H1 (cell line): ENCODE measurements around the gene VMP1. TPM values are rescaled to one million over a fixed set of nuclear protein-coding genes. Genes with fewer than 3 reads are reported as not detected.
"Not testable (repeated sequence)": the region's sequence is repeated elsewhere in the genome, so short reads cannot be mapped to it uniquely, and the experiment has no call there.

Experiments used
- CTCF ChIA-PET: fragments of 300-600 bp; sonication (Branson Sonifier 250); formaldehyde crosslinking; loops from one replicate; lab custom pipeline; 2021; ENCODE audit not compliant: partially characterized antibody; lab: Charles Lee
- POLR2A ChIA-PET: fragments of 300-600 bp; sonication (Branson Sonifier 250); formaldehyde crosslinking; loops from one replicate; lab custom pipeline; 2021; ENCODE audit warnings: inconsistent platforms; ENCODE audit not compliant: partially characterized antibody; lab: Charles Lee
- DNase-seq, 2 experiments: peaks; one replicate each; pipeline versions ENCODE4 v3.0.0 to v3.0.0-alpha.2; 2010 to 2022; ENCODE audit warnings: low spot score in 2 of 2, low read depth in 1 of 2, mixed read lengths in 1 of 2
- FAIRE-seq: peaks from 2 replicates; lab custom pipeline; 2011; peaks lifted over from hg19 to GRCh38; lab: Jason Lieb, UNC
- H2AFZ ChIP-seq: 2 replicates; pipeline ENCODE4 v1.8.1; 2012; ENCODE audit warnings: low read length, inconsistent platforms
- H2AK5ac ChIP-seq: 2 replicates; pipeline ENCODE4 v1.6.1; 2013; ENCODE audit warnings: low read depth, low read length
- H2BK120ac ChIP-seq: replicated peaks from 2 replicates; pipeline ENCODE3; 2013; ENCODE audit warnings: low read depth, low read length, inconsistent platforms
- H2BK12ac ChIP-seq: 2 replicates; pipeline ENCODE4 v1.6.1; 2013; ENCODE audit warnings: low read depth, low read length
- H2BK15ac ChIP-seq: 2 replicates; pipeline ENCODE4 v1.6.1; 2013; ENCODE audit warnings: low read length
- H2BK20ac ChIP-seq: 2 replicates; pipeline ENCODE4 v1.6.1; 2013; ENCODE audit warnings: low read length
- H2BK5ac ChIP-seq: 2 replicates; pipeline ENCODE4 v1.6.1; 2013; ENCODE audit warnings: low read depth, low read length
- H3K14ac ChIP-seq: 2 replicates; pipeline ENCODE4 v1.6.1; 2013; ENCODE audit warnings: inconsistent platforms; ENCODE audit not compliant: insufficient read length
- H3K18ac ChIP-seq: 2 replicates; pipeline ENCODE4 v1.6.1; 2013; ENCODE audit warnings: low read length; ENCODE audit errors: extremely low read depth
- H3K23ac ChIP-seq: 2 replicates; pipeline ENCODE4 v1.6.1; 2013; ENCODE audit warnings: inconsistent platforms; ENCODE audit not compliant: insufficient read length
- H3K23me2 ChIP-seq: 2 replicates; pipeline ENCODE4 v1.6.1; 2013; ENCODE audit warnings: low read depth, low read length
- H3K27ac ChIP-seq: 2 replicates; pipeline ENCODE4 v1.6.1; 2011; ENCODE audit warnings: low read depth, low read length, inconsistent platforms
- H3K27me3 ChIP-seq, 4 experiments: replicated peaks in 1 of 4; 1 replicate in 1 of 4; 2 replicates in 3 of 4; pipeline versions ENCODE4 v1.6.1 to v1.8.1; 2011 to 2013; ENCODE audit warnings: low read length in 3 of 4, mild to moderate bottlenecking in 3 of 4, inconsistent platforms in 2 of 4, mixed read lengths in 2 of 4, moderate library complexity in 1 of 4; ENCODE audit not compliant: control insufficient read depth in 3 of 4, insufficient read depth in 3 of 4; ENCODE audit errors: extremely low read depth in 1 of 4
- H3K36me3 ChIP-seq, 4 experiments: 2 replicates each; pipeline versions ENCODE4 v1.6.1 to v1.8.1; 2011 to 2013; ENCODE audit warnings: mild to moderate bottlenecking in 4 of 4, low read length in 3 of 4, moderate library complexity in 2 of 4, control low read depth in 1 of 4, inconsistent platforms in 1 of 4; ENCODE audit not compliant: insufficient read depth in 4 of 4, control insufficient read depth in 2 of 4
- H3K4ac ChIP-seq: replicated peaks from 2 replicates; pipeline ENCODE3; 2013; ENCODE audit warnings: low read length, low read depth, mixed read lengths, inconsistent platforms; ENCODE audit not compliant: insufficient read length
- H3K4me1 ChIP-seq, 4 experiments: replicated peaks in 1 of 4; 1 replicate in 1 of 4; 2 replicates in 3 of 4; pipeline versions ENCODE4 v1.6.1 to v1.8.1; 2011 to 2013; ENCODE audit warnings: low read length in 3 of 4, inconsistent platforms in 2 of 4, mixed read lengths in 1 of 4; ENCODE audit not compliant: insufficient read depth in 4 of 4, control insufficient read depth in 3 of 4
- H3K4me2 ChIP-seq, 2 experiments: 2 replicates each; pipeline versions ENCODE4 v1.6.1 to v1.8.1; 2011 to 2013; ENCODE audit warnings: low read depth in 2 of 2, low read length in 2 of 2, control low read depth in 1 of 2, inconsistent platforms in 1 of 2, mild to moderate bottlenecking in 1 of 2; ENCODE audit not compliant: insufficient read depth in 1 of 2
- H3K4me3 ChIP-seq, 4 experiments: fragments of 200-600, 300-600 bp in 1 of 4; sonication (generic), shearing (Covaris generic), sonication (Bioruptor Twin) in 1 of 4; 2 replicates each; pipeline versions ENCODE4 v1.5.1 to v1.8.1; 2011 to 2016; ENCODE audit warnings: low read length in 4 of 4, low read depth in 3 of 4, control low read depth in 2 of 4, inconsistent platforms in 2 of 4, mild to moderate bottlenecking in 2 of 4, mixed read lengths in 1 of 4, moderate library complexity in 1 of 4; ENCODE audit not compliant: insufficient read depth in 2 of 4; ENCODE audit errors: extremely low read depth in 1 of 4
- H3K56ac ChIP-seq: replicated peaks from 2 replicates; pipeline ENCODE3; 2013; ENCODE audit warnings: low read depth, mild to moderate bottlenecking, mixed read lengths, low read length, inconsistent platforms; ENCODE audit not compliant: insufficient read length
- H3K79me1 ChIP-seq: 2 replicates; pipeline ENCODE4 v1.6.1; 2013; ENCODE audit warnings: low read depth, low read length, control low read depth
- H3K79me2 ChIP-seq, 2 experiments: 2 replicates each; pipeline versions ENCODE4 v1.6.1 to v1.8.1; 2012 to 2013; ENCODE audit warnings: low read length in 2 of 2, mild to moderate bottlenecking in 2 of 2, inconsistent platforms in 1 of 2; ENCODE audit not compliant: insufficient read depth in 2 of 2, control insufficient read depth in 1 of 2
- H3K9ac ChIP-seq, 4 experiments: replicated peaks in 1 of 4; 1 replicate in 1 of 4; 2 replicates in 3 of 4; pipeline versions ENCODE4 v1.6.1 to v1.8.1; 2011 to 2013; ENCODE audit warnings: low read depth in 3 of 4, low read length in 3 of 4, control low read depth in 2 of 4, mild to moderate bottlenecking in 2 of 4, moderate library complexity in 2 of 4, inconsistent platforms in 1 of 4; ENCODE audit errors: extremely low read depth in 1 of 4
- H3K9me3 ChIP-seq, 2 experiments: 2 replicates each; pipeline versions ENCODE4 v1.6.1 to v1.8.1; 2012 to 2013; ENCODE audit warnings: mild to moderate bottlenecking in 2 of 2, moderate library complexity in 2 of 2, control low read depth in 1 of 2, inconsistent platforms in 1 of 2, low read depth in 1 of 2, low read length in 1 of 2, mixed read lengths in 1 of 2; ENCODE audit not compliant: insufficient read depth in 2 of 2
- H4K20me1 ChIP-seq, 2 experiments: replicated peaks in 1 of 2; 2 replicates each; pipeline versions ENCODE3 to v1.8.1; 2011 to 2013; ENCODE audit warnings: inconsistent platforms in 2 of 2, low read length in 2 of 2, mild to moderate bottlenecking in 1 of 2; ENCODE audit not compliant: insufficient read depth in 2 of 2, control insufficient read depth in 1 of 2
- H4K5ac ChIP-seq: 2 replicates; pipeline ENCODE4 v1.6.1; 2013; ENCODE audit warnings: low read length, low read depth, mixed read lengths, inconsistent platforms; ENCODE audit not compliant: insufficient read length
- H4K8ac ChIP-seq: 2 replicates; pipeline ENCODE4 v1.8.0; 2013; ENCODE audit warnings: mild to moderate bottlenecking, moderate library complexity, low read length, inconsistent platforms; ENCODE audit not compliant: insufficient read depth; ENCODE audit errors: extremely low read depth
- H4K91ac ChIP-seq: replicated peaks from 2 replicates; pipeline ENCODE3; 2013; ENCODE audit warnings: low read length, mixed read lengths, inconsistent platforms; ENCODE audit not compliant: insufficient read length
- WGBS, 2 experiments: shearing (Covaris generic) in 1 of 2; methylation state at CpG; one replicate each; pipeline versions ENCODE4 v1.1.6 to v1.1.7; 2013 to 2015; ENCODE audit warnings: low lambda C conversion rate in 2 of 2, mixed read lengths in 2 of 2, inconsistent platforms in 1 of 2, low coverage in 1 of 2, missing lambda C conversion rate in 1 of 2; ENCODE audit not compliant: insufficient replicate concordance in 2 of 2, insufficient coverage in 1 of 2, insufficient read length in 1 of 2; ENCODE audit errors: extremely low coverage in 1 of 2, missing lambda C conversion rate in 1 of 2; 5-methylcytosine and 5-hydroxymethylcytosine counted together
- polyA plus RNA-seq, 7 experiments: library from polyadenylated mRNA; depleted of rRNA in 3 of 7; stranded (reverse) in 5 of 7; unstranded in 2 of 7; fragments of >200 nt in 5 of 7; fragments of 200-250 nt in 2 of 7; gene quantifications; 1 replicate in 5 of 7; 2 replicates in 1 of 7; 4 replicates in 1 of 7; pipeline versions ENCODE4 v1.2.1 to v1.2.3, GENCODE V29; 2011 to 2013; ENCODE audit warnings: missing spikeins in 2 of 7, mixed read lengths in 2 of 7
- total RNA-seq: library from RNA; stranded (reverse); fragmentation: NEBNext Ultra II Directional; extraction: Animal tissue kit (Norgen Biotek cat#: 25700); gene quantifications from 2 replicates; pipeline ENCODE4 v1.2.1, GENCODE V29; 2021

VMP1 gene
- total and polyA plus RNA-seq, 2 of the 8 experiments (the other 6 are each of a cell fraction or from before 2014, with no cell fraction given), result 45.0 to 92.7 TPM

GRCh38 chr17:59828819-59829216, 121.4 kb downstream of the VMP1 start:
- H3K23ac ChIP-seq, H2BK15ac ChIP-seq, H2BK12ac ChIP-seq, H2AK5ac ChIP-seq, H3K4ac ChIP-seq, H3K4me2 ChIP-seq, H3K4me3 ChIP-seq, H3K36me3 ChIP-seq, H4K5ac ChIP-seq, H3K23me2 ChIP-seq, H2BK20ac ChIP-seq, H3K9me3 ChIP-seq, H3K14ac ChIP-seq, H3K27ac ChIP-seq, H3K56ac ChIP-seq, H3K79me2 ChIP-seq, H4K91ac ChIP-seq, FAIRE-seq, H2BK120ac ChIP-seq, H3K18ac ChIP-seq, H3K27me3 ChIP-seq, H2AFZ ChIP-seq, H3K9ac ChIP-seq, H3K79me1 ChIP-seq, DNase-seq, H2BK5ac ChIP-seq, H4K8ac ChIP-seq, H4K20me1 ChIP-seq: not testable (repeated sequence)
- 87% methylated on average over 7 of the region's 7 CpGs; no CpG with 5 or more reads in 1 of the 2 experiments for WGBS, 2 experiments
- peaks cover 2 to 11% (median 10%) of the 10 kb centered on the region in 4 experiments; a peak in 5 of 7 replicates for H3K4me1 ChIP-seq
- ChIA-PET CTCF (interaction anchor here (0.8 kb wide), 1 partner anchor 25 kb away, joined by 3 read pairs; no protein-coding TSS in a partner anchor), POLR2A (interaction anchor here (1.6 to 11.2 kb wide), 2 partner anchors 13 to 22 kb away, joined by 4 to 137 read pairs; no protein-coding TSS in a partner anchor)
